Measurements from ENCODE around the gene CFAP161.
"Not testable (repeated sequence)": the region's sequence is repeated elsewhere in the genome, so short reads cannot be mapped to it uniquely, and the experiment has no call there.

The CFAP161 gene

DNA sequence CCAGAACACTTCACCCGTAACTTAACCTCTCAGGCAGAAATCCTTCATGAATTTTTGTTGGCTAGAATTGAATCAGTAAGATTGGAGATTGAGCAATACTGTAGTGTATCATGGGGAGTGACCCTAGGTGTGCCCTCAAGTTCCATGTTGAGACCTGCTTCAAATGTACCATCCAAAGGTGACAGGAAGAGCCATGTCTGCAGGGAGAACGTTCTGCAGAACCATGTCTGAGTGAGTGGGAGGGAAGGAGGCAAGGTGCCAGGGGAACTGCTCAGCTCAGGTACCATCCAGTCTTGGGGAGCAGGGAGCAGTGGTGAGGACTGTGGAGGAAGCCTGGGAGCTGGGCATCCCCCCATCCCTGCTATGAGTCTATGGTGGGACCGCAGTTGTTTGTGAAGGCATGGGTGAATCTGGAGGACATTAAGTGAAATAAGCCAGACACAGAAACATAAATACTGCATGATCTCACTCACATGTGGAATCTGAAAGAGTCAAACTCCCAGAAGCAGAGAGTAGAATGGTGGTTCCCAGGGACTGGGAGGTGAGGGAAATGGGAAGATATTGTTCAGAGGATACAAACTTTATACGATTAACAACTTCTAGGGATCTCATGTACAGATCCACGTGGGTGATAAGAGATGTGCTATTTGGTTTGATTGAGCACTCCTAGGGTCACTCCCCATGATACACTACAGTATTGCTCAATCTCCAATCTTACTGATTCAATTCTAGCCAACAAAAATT lies 23.3 kb downstream of the CFAP161 start:
- in situ Hi-C loops (cut with HindIII; ENCODE audit: low sequenced_read_pairs) = no loop called here

DNA sequence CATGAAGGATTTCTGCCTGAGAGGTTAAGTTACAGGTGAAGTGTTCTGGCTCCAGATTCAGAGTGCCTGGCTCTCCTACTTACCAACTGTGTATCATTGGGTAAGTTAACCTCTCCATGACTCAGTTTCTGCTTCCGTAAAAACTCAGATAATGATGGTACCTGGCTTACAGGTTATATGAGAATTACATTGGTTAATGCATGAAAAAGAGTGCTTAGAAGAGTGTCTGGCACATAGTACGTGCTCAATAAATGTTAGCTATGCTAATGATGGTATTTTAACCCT lies 23.8 kb downstream of the CFAP161 start:
- in situ Hi-C loops (cut with HindIII; ENCODE audit: low sequenced_read_pairs) = no loop called here

DNA sequence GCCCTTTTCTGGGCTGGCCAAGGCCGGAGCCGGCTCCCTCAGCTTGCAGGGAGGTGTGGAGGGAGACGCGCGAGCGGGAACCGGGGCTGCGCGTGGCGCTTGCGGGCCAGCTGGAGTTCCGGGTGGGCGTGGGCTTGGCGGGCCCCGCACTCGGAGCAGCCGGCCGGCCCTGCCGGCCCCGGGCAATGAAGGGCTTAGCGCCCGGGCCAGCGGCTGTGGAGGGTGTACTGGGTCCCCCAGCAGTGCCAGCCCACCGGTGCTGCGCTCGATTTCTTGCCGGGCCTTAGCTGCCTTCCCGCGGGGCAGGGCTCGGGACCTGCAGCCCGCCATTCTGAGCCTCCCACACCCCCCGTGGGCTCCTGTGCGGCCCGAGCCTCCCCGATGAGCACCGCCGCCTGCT lies 24.5 kb downstream of the CFAP161 start:
- in situ Hi-C loops (cut with HindIII; ENCODE audit: low sequenced_read_pairs) = not testable (repeated sequence)

DNA sequence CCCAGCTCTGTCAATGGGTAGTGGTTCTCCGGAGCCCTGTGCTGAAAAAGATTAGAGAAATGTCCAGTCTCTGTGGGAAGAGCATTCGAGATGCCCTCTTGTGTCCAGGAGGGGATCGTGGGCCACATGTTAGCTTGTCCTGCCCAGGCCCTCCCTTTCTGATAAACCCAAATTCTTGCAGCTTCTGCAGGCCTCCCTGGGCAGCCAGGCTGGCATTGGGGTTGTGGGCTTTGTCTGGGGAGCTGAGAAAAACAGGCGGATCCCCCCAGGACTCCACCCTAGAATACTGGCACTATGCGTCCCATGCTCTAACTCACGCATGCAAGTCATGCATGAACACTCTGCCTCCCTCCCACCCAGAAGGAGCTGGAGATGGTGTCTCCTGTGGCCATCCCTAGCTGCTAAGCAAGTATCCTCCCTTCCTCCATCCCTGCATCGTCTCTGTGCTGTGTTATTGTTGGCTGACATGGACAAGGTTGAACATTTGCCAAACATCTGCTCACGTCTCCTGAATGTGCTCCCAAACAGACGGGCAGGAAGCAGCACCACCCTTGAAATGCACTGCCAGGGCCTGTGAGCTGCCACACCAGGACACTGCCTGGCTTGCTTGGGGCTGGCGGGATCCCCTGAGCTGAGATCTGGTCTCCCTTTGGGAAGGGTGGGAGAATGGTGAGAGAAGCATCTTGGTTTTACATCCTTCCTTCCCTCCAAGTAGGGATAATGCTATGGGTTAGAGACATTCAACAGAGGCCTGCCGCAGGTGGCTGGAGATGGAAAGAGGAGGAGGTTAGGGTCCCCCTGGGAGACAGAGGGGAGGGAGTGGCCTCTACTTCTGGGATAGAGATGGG lies 26.5 kb downstream of the CFAP161 start:
- in situ Hi-C loops (cut with HindIII; ENCODE audit: low sequenced_read_pairs) = no loop called here

DNA sequence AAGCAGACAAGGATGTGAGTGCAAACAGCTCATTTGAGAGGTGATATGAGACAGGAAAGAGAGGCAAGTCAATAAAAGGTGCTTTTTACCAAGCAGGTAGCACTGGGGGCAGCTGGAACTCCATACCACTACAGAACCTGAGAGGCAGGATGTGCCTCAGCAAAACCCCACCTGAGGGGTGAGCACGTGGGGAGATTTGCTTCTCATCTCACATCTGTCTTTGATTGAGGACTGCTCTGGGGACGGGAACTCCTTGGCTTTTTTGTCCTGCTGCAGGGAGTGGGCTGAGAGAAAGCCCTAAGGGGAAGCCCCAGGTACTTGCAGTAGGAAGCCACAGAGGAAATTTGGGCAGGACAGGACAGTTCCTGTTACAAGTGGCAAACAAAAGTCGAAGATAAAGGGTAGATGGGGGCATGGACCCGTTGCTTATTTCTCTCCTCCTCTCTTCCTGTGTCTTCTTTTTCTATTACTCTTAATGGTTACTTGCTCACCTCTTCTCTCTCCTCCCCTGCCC lies 27.1 kb downstream of the CFAP161 start:
- in situ Hi-C loops (cut with HindIII; ENCODE audit: low sequenced_read_pairs) = no loop called here

DNA sequence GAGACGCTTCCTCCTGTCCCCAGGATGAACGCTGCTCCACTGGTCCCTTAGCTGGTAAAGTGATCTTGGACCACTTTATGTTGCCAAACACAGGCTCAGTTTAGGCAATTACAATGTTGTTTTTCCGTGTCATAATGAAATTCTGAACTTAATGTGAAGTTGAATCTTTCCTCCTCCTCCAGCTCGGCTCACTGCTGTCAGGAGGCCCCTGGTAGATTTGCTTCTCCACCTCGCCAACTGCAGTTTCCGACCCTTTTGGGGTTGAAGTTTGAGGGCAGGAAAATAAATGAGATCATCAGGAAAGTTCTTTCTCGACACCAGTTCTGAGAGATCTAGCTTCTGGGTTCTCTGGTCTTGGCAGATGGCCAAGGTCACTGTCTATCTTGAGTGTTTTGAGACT lies 27.8 kb downstream of the CFAP161 start:
- in situ Hi-C loops (cut with HindIII; ENCODE audit: low sequenced_read_pairs) = no loop called here

DNA sequence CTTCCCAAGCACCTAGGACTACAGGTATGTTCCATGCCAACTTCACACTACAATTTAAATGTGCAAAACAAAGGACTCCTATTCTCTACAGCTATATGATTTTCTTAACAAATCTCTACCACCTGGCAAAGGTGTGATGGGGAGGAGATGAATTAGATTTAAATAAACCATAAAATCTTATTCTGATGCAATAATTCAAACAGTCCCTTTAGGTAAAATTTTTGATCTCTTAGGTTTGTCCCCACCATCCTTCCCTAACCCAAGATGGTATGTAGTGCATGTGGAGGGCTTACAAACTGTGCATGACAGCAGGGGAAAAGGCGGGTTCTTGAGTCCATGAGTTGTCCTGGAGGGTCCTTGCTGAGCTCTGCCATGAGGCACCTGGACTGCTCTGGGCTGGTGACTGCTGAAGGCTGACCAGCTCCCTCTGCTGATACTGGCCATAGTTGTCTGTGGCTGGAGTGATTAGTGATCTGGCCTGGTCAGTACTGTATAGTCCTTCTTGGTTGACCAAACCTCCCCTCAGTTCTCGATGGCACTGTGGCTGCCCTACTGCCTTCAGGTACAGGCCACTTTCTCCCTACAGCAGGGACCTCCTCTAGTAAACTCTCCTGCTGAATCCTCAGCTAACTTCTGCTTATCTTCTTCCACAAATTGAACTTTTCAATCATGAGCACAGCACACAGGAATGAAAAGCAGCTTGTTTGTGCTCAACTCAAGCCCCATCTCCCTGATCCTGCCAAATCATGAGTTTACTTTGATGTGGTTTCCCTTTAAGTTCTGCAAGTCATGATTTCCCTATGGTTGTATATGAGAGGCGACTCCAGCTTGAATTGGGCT lies 30.1 kb downstream of the CFAP161 start:
- in situ Hi-C loops (cut with HindIII; ENCODE audit: low sequenced_read_pairs) = no loop called here

DNA sequence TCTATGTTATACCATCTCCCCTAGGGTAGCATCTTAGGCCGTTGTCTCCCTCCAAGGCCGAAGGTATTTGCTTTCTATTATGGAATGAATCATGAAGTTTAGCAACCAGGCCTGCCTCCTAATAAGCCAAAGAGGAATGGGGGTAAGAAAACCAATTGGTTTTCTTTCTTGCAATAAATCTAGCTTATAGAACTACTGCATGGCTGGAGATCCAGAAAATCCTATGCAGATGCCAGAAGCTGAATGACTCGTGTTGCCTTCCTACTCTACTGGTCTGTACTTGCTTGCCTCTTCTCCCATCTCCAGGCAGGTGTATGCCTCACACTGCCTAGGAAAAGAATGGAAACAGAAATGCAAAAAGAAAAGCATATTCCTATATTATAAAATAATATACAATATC lies 31.5 kb downstream of the CFAP161 start:
- in situ Hi-C loops (cut with HindIII; ENCODE audit: low sequenced_read_pairs) = no loop called here

DNA sequence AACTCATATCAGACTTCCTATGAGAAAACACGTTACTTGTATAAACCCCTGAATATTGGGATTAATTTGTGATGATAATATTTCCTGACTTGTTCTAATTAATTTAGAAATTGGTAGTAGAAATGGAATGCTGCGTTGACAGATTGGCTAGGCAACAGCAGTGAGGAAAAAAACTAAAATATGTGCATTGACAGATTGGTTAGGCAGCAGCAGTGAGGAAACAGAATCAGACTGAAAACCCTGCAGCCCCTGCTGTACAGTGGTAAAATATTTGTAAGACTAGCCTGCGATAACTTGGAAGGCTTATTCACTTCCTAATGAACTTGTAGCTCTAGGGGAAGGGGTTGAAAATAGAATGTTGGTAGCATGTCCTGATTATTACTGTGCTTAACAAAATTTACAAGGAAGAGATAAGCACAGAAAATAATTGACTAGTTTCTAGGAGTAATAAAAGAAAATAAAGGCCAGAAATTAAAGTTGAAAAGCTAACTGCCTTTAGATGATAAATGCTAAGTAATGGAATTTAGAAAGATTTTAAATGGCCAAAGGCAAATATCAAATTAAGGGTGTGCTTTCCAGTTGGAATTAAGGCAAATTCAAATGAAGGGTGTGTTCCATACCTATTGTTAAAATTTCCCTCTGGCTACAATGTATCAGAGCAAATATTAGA lies 32.7 kb downstream of the CFAP161 start:
- in situ Hi-C loops (cut with HindIII; ENCODE audit: low sequenced_read_pairs) = no loop called here

DNA sequence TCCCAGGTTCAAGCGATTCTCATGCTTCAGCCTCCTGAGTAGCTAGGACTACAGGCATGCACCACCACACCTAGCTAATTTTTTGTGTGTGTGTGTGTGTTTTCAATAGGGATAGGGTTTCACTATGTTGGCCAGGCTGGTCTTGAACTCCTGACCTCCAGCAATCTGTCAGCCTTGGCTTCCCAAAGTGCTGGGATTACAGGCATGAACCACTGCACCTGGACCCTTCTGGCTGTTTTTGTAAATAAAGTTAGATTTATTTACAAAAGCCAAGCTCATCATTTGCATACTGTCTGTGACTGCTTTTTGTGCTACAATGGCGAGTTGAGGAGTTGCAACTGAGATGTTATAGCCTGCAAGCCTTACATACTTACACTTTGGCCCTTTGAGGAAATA lies 34.1 kb downstream of the CFAP161 start:
- in situ Hi-C loops (cut with HindIII; ENCODE audit: low sequenced_read_pairs) = no loop called here

DNA sequence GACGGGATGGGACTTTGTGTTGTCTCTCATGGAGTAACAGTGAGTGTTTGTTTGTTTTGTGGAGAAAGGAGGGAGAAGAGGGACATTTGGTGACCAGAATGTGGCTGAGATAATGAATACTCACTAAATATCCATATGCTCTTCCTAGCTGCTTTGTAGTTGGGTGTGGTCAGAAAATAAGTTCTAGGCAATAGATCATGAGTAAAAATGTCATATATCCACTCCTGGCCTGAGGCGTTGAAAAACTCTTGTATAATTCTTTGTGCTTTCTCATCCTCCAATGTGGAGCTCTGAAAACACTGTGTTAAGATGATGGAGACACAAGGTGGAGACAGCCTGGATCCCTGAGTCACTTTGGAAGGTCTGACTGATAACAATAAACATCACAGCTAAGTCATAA lies 34.6 kb downstream of the CFAP161 start:
- in situ Hi-C loops (cut with HindIII; ENCODE audit: low sequenced_read_pairs) = no loop called here

DNA sequence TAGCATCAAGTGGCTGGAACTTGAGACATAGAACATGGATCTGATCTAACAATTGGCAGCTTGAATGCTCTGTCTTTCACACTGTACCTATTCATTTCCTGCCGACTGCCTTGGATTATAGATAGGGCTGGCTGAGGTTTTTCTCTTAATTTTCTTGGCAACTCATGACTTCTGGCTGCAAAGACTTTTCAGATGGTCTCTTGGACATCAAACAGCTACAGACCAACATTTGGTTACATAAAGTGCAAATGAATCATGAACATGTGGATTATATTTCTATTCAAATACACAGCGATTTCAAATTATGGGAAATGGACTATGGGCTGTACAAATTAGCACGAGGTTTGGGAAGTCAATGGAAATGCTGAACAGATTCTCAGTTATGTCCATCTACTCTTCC lies 36.4 kb downstream of the CFAP161 start:
- in situ Hi-C loops (cut with HindIII; ENCODE audit: low sequenced_read_pairs) = no loop called here

DNA sequence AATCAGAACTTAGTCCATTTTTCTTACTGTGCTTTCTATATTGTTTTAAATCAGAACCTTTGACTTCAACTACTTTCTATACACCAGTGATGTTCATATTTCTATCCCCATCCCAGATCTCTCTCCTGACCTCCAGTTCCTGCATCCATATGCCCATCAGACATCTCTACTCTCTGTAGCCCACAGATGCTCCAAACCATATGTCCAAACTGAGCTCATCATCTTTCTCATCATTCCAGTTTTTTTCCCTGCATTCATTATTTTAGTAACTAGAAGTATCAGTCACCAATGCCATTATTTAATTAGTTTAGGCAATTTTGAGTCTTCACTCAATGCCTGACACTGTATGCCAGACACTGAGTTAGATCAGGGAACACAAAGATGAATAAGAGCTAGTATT lies 37.2 kb downstream of the CFAP161 start:
- in situ Hi-C loops (cut with HindIII; ENCODE audit: low sequenced_read_pairs) = no loop called here

DNA sequence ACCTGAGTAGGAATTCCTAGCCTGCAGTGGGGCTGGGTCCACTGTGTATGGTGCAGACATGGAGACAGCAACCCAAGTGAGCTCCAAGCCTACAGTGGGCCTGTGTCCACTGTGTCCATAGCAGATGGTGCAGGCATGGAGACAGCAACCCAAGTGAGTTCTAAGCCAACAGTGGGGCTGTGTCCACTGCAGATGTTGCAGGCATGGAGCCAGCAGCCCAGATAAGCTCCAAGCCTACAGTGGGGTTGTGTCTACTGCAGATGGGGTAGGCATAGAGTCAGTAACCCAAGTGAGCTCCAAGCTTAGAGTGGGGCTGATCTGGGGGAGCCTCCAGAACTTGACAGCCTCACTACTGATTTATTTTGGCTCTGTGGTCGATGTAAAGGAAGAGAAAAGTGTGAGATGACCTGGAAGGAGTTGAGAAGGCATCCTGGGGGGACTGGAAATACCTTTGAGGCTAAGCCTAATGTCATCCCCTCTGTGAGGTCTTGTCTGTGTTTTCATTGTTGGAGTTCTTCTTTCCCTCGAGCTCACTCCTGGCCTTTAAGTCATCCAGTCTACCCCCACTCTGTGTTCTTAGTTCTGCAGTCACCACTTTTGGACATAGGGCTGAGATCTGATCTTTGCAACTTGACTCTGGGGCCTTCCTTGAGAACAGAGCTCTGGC lies 40.2 kb downstream of the CFAP161 start:
- in situ Hi-C loops (cut with HindIII; ENCODE audit: low sequenced_read_pairs) = no loop called here

DNA sequence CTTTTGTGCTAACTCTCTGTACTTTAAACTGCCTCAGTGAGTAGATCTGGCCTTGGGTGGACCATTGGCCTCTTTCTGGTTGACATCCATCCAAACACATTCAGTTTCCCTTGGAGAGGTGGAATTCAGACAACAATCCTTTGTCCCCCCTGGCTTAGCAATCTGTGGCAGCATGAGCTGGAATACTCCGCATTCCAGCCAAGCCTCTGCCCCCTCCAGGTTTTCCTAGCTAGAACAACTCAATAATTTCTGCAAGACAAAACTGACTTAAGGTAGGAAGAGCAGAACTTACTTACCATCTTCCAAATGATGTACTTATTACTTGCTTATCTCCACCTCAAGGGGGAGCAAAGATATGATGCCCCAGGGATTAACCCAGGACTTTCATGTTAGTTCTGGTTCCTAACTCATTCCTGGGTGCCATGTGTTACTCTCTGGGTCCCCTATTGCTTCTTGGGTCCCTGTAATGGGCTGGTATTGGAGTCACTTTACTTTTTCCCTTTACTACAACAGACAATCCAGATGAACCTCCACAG lies 40.8 kb downstream of the CFAP161 start:
- in situ Hi-C loops (cut with HindIII; ENCODE audit: low sequenced_read_pairs) = no loop called here

DNA sequence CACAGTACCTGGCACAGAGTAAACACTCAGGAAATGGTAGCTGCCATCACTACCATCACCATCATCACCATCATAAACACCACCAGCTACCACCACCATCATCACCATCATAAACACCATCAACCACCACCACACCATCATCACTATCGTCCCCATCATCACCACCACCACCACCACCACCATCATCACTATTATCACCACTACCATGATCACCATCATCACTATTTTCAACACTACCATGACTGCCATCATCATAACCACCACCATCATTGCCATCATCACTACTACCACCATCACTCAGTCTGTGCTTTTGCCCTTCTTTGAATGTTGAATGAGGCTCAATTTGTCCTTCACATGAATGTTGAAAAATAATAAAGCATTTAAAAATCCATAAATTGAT lies 41.4 kb downstream of the CFAP161 start:
- in situ Hi-C loops (cut with HindIII; ENCODE audit: low sequenced_read_pairs) = no loop called here

DNA sequence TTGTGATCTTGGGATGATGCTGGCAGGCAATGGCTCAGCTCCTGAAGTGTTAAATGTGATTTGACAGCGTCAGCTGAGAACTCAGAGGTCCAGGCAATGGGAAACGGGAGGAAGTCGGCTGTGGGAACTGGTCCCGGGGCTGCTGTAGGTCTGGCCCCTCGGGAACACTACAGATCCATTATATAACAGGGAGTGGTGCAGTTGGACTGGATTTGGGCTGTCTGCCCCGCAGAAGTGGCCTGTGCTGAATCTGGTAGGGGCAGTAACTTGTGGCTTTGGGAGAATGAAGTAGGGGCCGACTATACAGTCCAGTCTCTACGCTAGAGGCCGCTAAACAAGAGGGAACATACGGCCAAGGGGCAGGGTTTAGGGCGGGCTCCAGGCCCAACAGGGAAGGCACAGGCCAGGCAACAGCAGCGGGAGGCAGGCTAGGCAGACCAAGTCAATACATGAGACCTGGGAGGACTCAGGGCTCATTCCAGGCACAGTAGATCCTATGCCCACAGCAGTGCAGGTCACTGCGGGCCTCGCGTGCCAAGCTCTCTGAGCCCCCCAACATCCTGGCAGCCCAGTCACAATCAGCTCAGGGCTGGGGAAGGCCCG lies 42.3 kb downstream of the CFAP161 start:
- in situ Hi-C loops (cut with HindIII; ENCODE audit: low sequenced_read_pairs) = no loop called here

DNA sequence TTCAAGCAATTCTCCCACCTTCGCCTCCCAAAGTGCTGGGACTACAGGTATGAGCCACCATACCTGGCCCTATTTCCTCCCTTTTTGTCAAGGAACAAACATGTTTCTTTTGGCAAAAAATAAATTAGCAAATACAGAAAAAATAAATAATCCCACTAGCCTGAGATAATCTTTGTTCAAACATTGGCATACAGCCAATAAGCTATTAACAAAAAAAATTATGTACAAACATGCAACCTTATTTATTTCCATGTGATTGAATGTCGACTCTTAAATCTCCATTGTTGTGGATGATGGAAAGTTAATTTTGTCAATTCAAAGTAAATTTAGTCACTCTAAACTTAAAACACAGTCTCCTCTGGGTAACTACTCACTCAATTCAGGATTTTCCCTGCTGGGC lies 44.3 kb downstream of the CFAP161 start:
- in situ Hi-C loops (cut with HindIII; ENCODE audit: low sequenced_read_pairs) = no loop called here

DNA sequence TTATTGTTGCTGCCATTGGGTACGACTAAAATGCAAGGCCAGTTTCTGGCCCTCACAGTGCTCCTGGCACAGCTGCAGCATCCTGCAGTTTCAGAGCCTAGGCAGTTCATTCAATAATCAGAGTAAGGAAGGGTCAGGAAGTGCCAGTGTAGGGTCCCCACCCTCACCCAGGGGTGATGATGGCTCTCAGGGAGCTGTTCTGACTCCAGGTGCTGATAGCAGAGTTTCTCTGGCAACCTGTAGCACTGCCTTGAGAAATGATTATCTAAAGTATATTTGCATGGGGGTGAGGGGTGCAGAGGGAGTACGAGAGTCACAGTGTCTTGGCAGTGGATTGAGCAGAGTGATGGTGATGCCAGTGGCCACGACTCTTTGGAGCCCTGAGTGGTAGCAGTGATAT lies 47.1 kb downstream of the CFAP161 start:
- in situ Hi-C loops (cut with HindIII; ENCODE audit: low sequenced_read_pairs) = no loop called here
